K562 (cell line): ENCODE data around the gene MILR1.

Source experiments
- CTCF ChIP-seq, 3 experiments: IDR thresholded peaks in 2 of 3; conservative IDR thresholded peaks in 1 of 3; 2 replicates each; pipeline ENCODE4 v1.5.1; 2011 to 2012; ENCODE audit warnings: low read length in 3 of 3, mild to moderate bottlenecking in 3 of 3, control low read depth in 2 of 3, improper control_type of control experiment in 1 of 3, inconsistent platforms in 1 of 3, low read depth in 1 of 3, mixed read lengths in 1 of 3, moderate library complexity in 1 of 3; ENCODE audit not compliant: insufficient read depth in 2 of 3
- E2F5 ChIP-seq: sonication (generic); formaldehyde crosslinking; IDR thresholded peaks from 2 replicates; pipeline ENCODE4 v1.8.0; 2022; ENCODE audit warnings: mild to moderate bottlenecking, missing genetic modification reagents
- FOXA1 ChIP-seq: fragments of 450-650 bp; IDR thresholded peaks from 2 replicates; pipeline ENCODE4 v1.6.1; 2016; ENCODE audit warnings: mild to moderate bottlenecking, borderline replicate concordance
- KLF16 ChIP-seq: IDR thresholded peaks from 2 replicates; pipeline ENCODE4 v1.6.1; 2016; ENCODE audit warnings: antibody characterized with exemption
- NFXL1 ChIP-seq: fragments of 450-650 bp; formaldehyde crosslinking; IDR thresholded peaks from 2 replicates; pipeline ENCODE4 v1.4.0; 2021; ENCODE audit warnings: mild to moderate bottlenecking
- NONO ChIP-seq, 2 experiments: fragments of 200-400 bp in 1 of 2; fragments of 450-650 bp in 1 of 2; formaldehyde crosslinking in 1 of 2; IDR thresholded peaks; 2 replicates each; pipeline ENCODE4 v1.6.1; 2017; ENCODE audit warnings: low read depth in 2 of 2, mild to moderate bottlenecking in 2 of 2, moderate library complexity in 2 of 2, low read length in 1 of 2
- POLR2G ChIP-seq: fragments of 200-400 bp; formaldehyde crosslinking; IDR thresholded peaks from 2 replicates; pipeline ENCODE4 v1.6.1; 2017; ENCODE audit warnings: low read depth, mild to moderate bottlenecking, antibody characterized with exemption, low read length, moderate library complexity
- REST ChIP-seq, 2 experiments: fragments of 450-650 bp; formaldehyde crosslinking in 1 of 2; IDR thresholded peaks; 2 replicates each; pipeline versions ENCODE4 v1.4.0 to v1.6.1; 2014 to 2020; ENCODE audit warnings: mild to moderate bottlenecking in 2 of 2, borderline replicate concordance in 1 of 2, low read depth in 1 of 2
- ZNF561 ChIP-seq: fragments of 450-650 bp; formaldehyde crosslinking; conservative IDR thresholded peaks from 2 replicates; pipeline ENCODE4 v1.4.0; 2020; ENCODE audit warnings: mild to moderate bottlenecking, moderate library complexity

- TF ChIP-seq NFXL1 (no peak), POLR2G (no peak), CTCF (IDR thresholded peaks at IDR 0.05 in 2 of 3, conservative IDR thresholded peaks at IDR 0.05 in 1 of 3; ENCODE audit: insufficient read depth in 2 of 3, low read depth in 1 of 3, low read length in 3 of 3) (no peak), REST (IDR thresholded peaks at IDR 0.05; ENCODE audit: borderline replicate concordance) (no peak), REST (CRISPR knock-in tag; IDR thresholded peaks at IDR 0.05; ENCODE audit: low read depth) (no peak), FOXA1 (no peak), KLF16 (no peak), E2F5 (CRISPR knock-in tag) (no peak), NONO (IDR thresholded peaks at IDR 0.05; ENCODE audit: low read depth in 2 of 2, low read length in 1 of 2) (no peak), ZNF561 (CRISPR knock-in tag) (no peak)
These were observed 46.4 kb upstream of the MILR1 start for GRCh38 chr17:64402469-64402868.
